Gastroesophageal sphincter (tissue), 3 donors: ENCODE data around the gene RNU5D-1.

Source experiments
- CTCF ChIP-seq, 4 experiments: fragments of 200-600 bp in 2 of 4; fragments of 450-650 bp in 2 of 4; sonication (generic) in 1 of 4; IDR thresholded peaks; one replicate each; pipeline ENCODE4 v1.5.1; 2017 to 2019; ENCODE audit warnings: antibody characterized with exemption in 4 of 4, mild to moderate bottlenecking in 2 of 4, moderate library complexity in 2 of 4
- EP300 ChIP-seq: sonication (generic); formaldehyde crosslinking; IDR thresholded peaks from one replicate; pipeline ENCODE4 v1.6.1; 2017; ENCODE audit warnings: antibody characterized with exemption, mild to moderate bottlenecking
- POLR2A ChIP-seq, 2 donors: fragments of 450-650 bp; IDR thresholded peaks; one replicate each; pipeline ENCODE4 v1.6.1; 2017; ENCODE audit warnings: antibody characterized with exemption in 2 of 2, mild to moderate bottlenecking in 2 of 2, moderate library complexity in 1 of 2
- POLR2AphosphoS5 ChIP-seq: sonication (generic); formaldehyde crosslinking; IDR thresholded peaks from one replicate; pipeline ENCODE4 v1.6.1; 2017; ENCODE audit warnings: antibody characterized with exemption

GRCh38 chr1:44693900-44694299 is 37.1 kb downstream of the RNU5D-1 start:
- no peak for TF ChIP-seq CTCF (IDR thresholded peaks at IDR 0.05)
- no peak for TF ChIP-seq EP300
- TF ChIP-seq POLR2AphosphoS5 = no peak
- no peak for TF ChIP-seq POLR2A (IDR thresholded peaks at IDR 0.05)
